Measurements from ENCODE around the gene CPOX. TPM values are rescaled to one million over a fixed set of nuclear protein-coding genes. Genes with fewer than 3 reads are reported as not detected.
"Not testable (repeated sequence)": the region's sequence is repeated elsewhere in the genome, so short reads cannot be mapped to it uniquely, and the experiment has no call there.

CPOX gene
- total RNA-seq, 1 donor from 2014 or later, result 16.9 TPM

DNA sequence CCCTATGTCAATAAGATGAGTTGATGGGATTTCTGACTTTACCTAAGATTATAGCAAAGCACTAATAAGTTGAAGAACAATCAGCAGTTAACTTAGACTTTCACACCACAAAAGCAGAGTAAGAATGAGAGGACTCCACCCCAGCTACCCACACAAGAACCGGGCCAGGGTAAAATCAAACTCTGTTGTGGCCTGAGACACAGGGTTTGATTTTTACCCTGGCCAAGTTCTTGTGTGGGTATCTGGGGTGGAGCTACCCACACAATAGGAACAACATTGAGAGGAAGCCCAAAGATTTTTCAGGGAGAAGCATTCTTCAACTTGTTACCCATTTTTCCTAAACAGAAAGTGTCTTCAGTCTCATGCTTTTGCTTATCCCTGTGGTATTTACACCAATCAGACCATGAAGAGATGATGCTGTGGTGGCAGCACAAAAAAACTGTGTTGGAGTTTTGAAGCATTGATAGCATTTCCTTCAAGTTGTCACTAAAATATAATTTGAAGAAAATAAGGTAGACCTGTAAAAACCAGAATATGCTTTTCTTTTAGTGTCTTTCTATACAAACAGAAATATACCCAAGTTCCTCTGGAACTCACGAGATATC lies 25.6 kb downstream of the CPOX start:
- ATAC-seq, result no peak
- no peak for DNase-seq (ENCODE audit: low spot score)
- intact Hi-C loops (cut with DNase I), result no loop called here

- intact Hi-C loops (cut with DNase I), result no loop called here
- DNase-seq (ENCODE audit: low spot score) (no peak), ATAC-seq (no peak)
Observed at GRCh38 chr3:98565843-98566242, 27.6 kb downstream of the CPOX start.

DNA sequence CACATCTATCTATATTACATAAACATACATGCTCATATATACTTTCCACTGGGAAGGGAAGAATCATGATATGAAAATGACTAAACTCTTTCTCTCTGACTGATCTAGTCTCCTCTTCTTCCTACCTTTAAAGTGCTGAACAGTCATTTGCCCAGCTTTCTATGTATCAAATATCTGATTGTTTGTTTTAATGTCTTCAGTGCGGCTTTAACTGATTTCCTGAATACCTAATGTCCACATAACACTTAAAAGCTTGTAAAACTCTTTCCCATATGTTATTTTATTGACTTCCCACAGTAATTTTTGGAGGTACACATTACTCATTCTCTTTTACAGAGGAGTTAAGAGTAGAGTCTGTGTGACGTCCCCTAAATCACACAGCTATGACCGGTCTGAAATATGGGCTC lies 28.2 kb downstream of the CPOX start:
- no peak for ATAC-seq
- no peak for DNase-seq (ENCODE audit: low spot score)

GRCh38 chr3:98564282-98565005 lies 29.0 kb downstream of the CPOX start:
- no peak for DNase-seq (ENCODE audit: low spot score)
- ATAC-seq, result no peak
- intact Hi-C loops (cut with DNase I), result no loop called here

More for the DNA sequence above, 28.2 kb downstream of the CPOX start:
- intact Hi-C loops (cut with DNase I), result no loop called here

DNA sequence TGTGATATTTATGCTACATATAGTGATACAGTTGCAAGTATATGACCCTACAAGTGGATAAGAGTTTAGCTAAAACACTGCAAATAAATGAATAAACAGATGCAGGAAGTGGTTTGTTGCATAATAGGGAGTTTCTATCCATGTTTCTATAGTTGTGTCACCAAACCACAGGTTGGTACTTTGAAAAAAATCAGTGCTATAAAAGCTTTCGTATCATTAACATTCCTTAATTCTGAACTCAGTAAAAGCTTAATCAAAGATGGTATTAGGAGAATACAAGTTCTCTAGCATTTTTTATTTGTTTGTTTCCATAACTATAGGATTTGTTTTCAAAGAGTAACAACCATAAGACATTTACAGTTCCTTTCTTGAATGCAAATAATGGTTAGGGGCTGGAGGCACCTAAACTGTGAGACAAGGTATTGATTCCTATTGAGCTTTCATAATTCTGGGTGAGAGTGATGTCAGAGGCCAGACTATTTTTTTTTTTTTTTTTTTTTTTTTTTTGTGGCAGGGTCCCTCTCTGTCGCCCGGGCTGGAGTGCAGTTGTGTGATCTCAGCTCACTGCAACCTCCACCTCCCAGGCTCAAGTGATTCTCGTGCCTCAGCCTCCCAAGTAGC lies 29.6 kb downstream of the CPOX start:
- no peak for ATAC-seq
- no peak for DNase-seq (ENCODE audit: low spot score)
- intact Hi-C loops (cut with DNase I), result no loop called here

- intact Hi-C loops (cut with DNase I), result no loop called here
- DNase-seq (ENCODE audit: low spot score) (no peak), ATAC-seq (no peak)
Observed at GRCh38 chr3:98561727-98562521, 31.5 kb downstream of the CPOX start.

- intact Hi-C loops (cut with DNase I), result no loop called here
- DNase-seq (ENCODE audit: low spot score) (no peak), ATAC-seq (no peak)
Observed at GRCh38 chr3:98560911-98561310, 32.5 kb downstream of the CPOX start.

GRCh38 chr3:98559769-98560168 lies 33.6 kb downstream of the CPOX start:
- ATAC-seq; intact Hi-C loops (cut with DNase I); DNase-seq (ENCODE audit: low spot score): not testable (repeated sequence)

DNA sequence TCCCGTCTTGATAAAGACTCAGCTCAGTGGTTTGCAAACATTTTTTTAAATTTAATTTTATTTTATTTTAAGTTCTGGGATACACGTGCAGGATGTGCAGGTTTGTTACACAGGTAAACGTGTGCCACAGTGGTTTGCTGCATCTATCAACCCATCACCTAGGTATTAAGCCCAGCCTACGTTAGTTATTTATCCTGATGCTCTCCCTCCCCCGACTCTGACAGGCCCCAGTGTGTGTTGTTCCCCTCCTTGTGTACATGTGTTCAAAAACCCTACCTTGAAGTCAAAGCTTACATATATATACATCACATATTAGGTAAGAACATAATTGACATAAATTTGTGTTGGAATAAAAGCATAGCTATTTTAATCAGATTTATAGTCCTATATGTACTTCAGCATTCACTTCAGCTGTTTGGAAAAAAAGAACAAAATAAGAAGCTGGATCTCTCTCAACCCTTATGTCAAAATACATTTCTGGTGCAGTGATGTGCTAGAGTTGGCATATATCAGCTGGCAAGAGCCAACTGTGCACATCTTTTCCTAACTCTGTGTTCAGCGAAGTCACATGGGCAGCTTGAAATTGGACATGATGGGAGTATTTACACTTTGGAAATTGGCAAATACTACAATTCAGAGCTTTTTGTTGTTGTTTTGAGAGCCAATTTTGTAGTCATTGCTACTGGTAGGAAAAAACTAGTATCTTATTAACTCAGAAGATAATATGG lies 35.1 kb downstream of the CPOX start:
- ATAC-seq (no peak), DNase-seq (ENCODE audit: low spot score) (no peak)
- intact Hi-C loops (cut with DNase I), result no loop called here

GRCh38 chr3:98557324-98558010 lies 35.9 kb downstream of the CPOX start:
- ATAC-seq (no peak), DNase-seq (ENCODE audit: low spot score) (no peak)
- intact Hi-C loops (cut with DNase I), result no loop called here

DNA sequence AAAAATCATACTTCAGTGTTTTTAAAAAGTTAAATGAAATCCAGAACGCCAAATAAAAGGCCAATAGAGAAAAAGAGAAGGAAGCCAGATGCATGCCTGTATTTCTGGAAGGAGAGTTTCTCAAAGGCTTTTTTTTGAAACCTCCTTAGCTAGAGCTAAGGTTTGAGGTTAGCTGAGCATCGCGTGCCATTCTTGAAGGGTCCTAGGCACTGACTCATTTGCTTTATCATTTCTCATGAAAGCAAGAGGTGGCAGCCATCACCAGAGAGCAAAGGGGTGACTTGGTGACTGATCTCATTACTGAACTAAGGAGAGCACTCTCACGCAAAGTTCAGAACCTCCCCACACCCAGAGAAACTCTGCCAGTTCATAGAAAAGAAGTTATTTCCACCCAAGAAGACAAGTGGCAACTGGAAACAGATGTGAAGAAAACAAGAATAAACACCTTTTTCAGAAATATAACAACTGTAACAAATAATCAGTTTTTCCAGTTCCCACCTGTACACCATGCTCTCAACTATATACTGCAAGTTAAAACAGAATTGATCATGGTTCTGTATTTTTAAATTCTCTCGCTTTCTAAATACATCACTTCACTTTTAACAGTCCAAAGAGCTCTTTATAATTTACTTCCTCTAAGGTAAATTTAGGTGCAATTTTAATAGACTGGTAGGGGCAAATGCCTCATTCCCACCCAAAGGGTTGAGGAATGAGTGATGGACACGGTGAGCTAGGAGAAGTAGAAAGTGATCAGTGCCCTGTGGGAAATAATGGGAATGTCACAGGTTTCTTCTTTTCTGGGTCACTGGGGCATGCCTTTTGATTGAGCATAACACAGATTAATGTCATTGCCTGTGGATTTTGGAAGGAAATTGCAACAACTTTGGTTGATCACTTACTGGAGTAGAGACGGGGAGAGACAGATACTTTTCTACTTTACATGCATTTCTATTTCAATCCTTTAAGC lies 37.0 kb downstream of the CPOX start:
- no peak for ATAC-seq
- intact Hi-C loops (cut with DNase I), result no loop called here
- DNase-seq (ENCODE audit: low spot score), result no peak

- DNase-seq (ENCODE audit: low spot score), result no peak
- intact Hi-C loops (cut with DNase I), result no loop called here
- ATAC-seq, result no peak
Observed at GRCh38 chr3:98555025-98555379, 38.4 kb downstream of the CPOX start.

GRCh38 chr3:98554580-98554979 lies 38.8 kb downstream of the CPOX start:
- intact Hi-C loops (cut with DNase I), result no loop called here
- ATAC-seq (no peak), DNase-seq (ENCODE audit: low spot score) (no peak)

- intact Hi-C loops (cut with DNase I), result no loop called here
- DNase-seq (ENCODE audit: low spot score) (no peak), ATAC-seq (peak; percentile 50)
Observed at GRCh38 chr3:98553753-98554152, 39.7 kb downstream of the CPOX start.

- intact Hi-C loops (cut with DNase I), result no loop called here
- ATAC-seq, result no peak
Observed at GRCh38 chr3:98553021-98553563, 40.3 kb downstream of the CPOX start.

DNA sequence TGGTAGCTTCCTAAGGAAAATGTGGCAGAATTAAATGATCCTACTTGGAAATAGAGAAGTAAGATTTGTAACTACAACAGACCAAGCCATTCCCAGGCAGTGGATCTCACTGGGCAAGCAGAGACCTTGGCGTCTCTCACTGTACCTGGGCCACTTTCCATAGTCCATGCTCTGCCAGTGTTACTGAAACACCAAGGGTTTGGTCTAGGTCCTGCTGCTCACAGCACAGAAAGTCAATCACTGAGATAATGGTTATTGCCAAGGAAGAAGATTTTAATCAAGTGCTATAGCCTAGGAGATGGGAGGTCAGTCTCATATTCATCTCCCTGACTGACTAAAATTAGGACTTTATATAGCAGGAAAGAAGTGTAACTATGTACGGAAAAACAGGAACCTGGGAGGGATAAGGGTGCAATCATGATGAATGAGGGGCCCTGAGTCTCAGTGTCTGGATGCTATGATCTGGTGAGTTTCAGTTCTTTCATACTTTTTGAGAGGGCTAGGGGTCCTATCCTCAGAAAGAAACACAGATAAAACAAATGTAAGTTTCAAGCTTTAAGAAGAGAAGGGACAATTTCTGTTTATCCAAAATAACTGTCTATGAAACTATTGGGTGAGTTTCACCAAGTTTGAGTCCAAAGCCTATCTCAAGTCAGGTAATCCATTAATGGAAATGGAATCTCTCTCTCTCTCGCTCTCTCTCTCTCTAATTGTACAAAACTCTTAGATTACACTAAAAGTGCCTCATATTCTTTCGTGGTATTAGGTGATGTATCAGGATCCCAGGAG lies 41.0 kb downstream of the CPOX start:
- intact Hi-C loops (cut with DNase I), result no loop called here
- DNase-seq (ENCODE audit: low spot score) (no peak), ATAC-seq (no peak)

More at GRCh38 chr3:98553021-98553563, 40.3 kb downstream of the CPOX start:
- no peak for DNase-seq (ENCODE audit: low spot score)
